Bronchial epithelial cell (primary cell): ENCODE results near the gene ZNF396. TPM values are rescaled to one million over a fixed set of nuclear protein-coding genes. Genes with fewer than 3 reads are reported as not detected.

Experiments used
- DNase-seq: peaks from one replicate; pipeline ENCODE4 v3.0.0-alpha.2; 2010; ENCODE audit warnings: low read depth
- FAIRE-seq: peaks from 2 replicates; lab custom pipeline; 2011; peaks lifted over from hg19 to GRCh38; lab: Jason Lieb, UNC
- H3K27me3 ChIP-seq: 2 replicates; pipeline ENCODE4 v1.5.1; 2011; ENCODE audit warnings: low read length; ENCODE audit not compliant: control insufficient read depth, insufficient read depth
- H3K36me3 ChIP-seq: 2 replicates; pipeline ENCODE4 v1.5.1; 2011; ENCODE audit warnings: low read length; ENCODE audit not compliant: control insufficient read depth, insufficient read depth
- H3K4me3 ChIP-seq: 2 replicates; pipeline ENCODE4 v1.5.1; 2011; ENCODE audit warnings: mild to moderate bottlenecking, low read depth, low read length, control low read depth
- CTCF ChIP-seq: IDR thresholded peaks from 2 replicates; pipeline ENCODE4 v1.5.1; 2011; ENCODE audit warnings: mild to moderate bottlenecking, moderate library complexity, low read length, control low read depth, inconsistent platforms; ENCODE audit not compliant: insufficient read depth, severe bottlenecking
- total RNA-seq: library from RNA; depleted of rRNA; stranded (reverse); fragments of >200 nt; gene quantifications from 2 replicates; pipeline ENCODE4 v1.2.1, GENCODE V29; 2014

The ZNF396 gene
- total RNA-seq, 1 donor from 2014 or later: 0.79 TPM

- FAIRE-seq (peak; percentile 82), DNase-seq (no peak)
- Histone ChIP-seq H3K4me3 (no peak overlapping the region), H3K36me3 (no peaks in the 10 kb centered on the region), H3K27me3 (no peaks in the 10 kb centered on the region)
- no peak for TF ChIP-seq CTCF
Observed at GRCh38 chr18:35390951-35391700, 14.0 kb upstream of the ZNF396 start.

- Histone ChIP-seq H3K4me3 (no peak overlapping the region), H3K36me3 (no peaks in the 10 kb centered on the region), H3K27me3 (no peaks in the 10 kb centered on the region)
- DNase-seq (peak; percentile 43), FAIRE-seq (no peak)
- TF ChIP-seq CTCF: no peak
Observed at GRCh38 chr18:35389095-35389618, 12.0 kb upstream of the ZNF396 start.

- FAIRE-seq: no peak
- no peak overlapping the region for H3K4me3 ChIP-seq
- TF ChIP-seq CTCF: peak; percentile 37
Observed at GRCh38 chr18:35387152-35387571, 10.0 kb upstream of the ZNF396 start.

GRCh38 chr18:35386600-35387100 is 9.5 kb upstream of the ZNF396 start:
- TF ChIP-seq CTCF: peak; percentile 91
- FAIRE-seq (no peak), DNase-seq (peak; percentile 80)
- Histone ChIP-seq H3K36me3 (no peaks in the 10 kb centered on the region), H3K4me3 (no peak overlapping the region), H3K27me3 (no peaks in the 10 kb centered on the region)

More at GRCh38 chr18:35387152-35387571, 10.0 kb upstream of the ZNF396 start:
- DNase-seq: peak; percentile 56
- Histone ChIP-seq H3K36me3 (no peaks in the 10 kb centered on the region), H3K27me3 (no peaks in the 10 kb centered on the region)

DNA sequence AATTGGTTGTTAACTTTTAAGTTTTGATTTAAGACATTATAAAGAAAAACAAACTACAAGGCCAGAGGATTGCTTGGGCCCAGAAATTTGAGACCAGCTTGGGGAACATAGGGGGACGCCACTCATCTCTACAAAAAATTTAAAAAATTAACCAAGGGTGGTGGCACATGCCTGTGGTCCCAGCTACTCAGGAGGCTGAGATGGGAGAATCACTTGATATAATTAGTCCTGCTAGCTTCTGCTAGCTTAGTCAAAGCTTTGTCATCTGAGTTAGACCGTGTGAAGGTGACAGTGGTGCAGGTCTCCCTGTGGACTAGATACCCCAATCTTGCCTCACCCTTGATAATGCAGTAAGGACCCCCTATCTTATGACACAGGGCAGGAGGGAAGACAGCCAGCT is 6.0 kb upstream of the ZNF396 start:
- FAIRE-seq: no peak

More for the DNA sequence above, 6.0 kb upstream of the ZNF396 start:
- no peak for DNase-seq
- Histone ChIP-seq H3K27me3 (no peaks in the 10 kb centered on the region), H3K4me3 (no peak overlapping the region), H3K36me3 (no peaks in the 10 kb centered on the region)
- TF ChIP-seq CTCF: no peak
